HG03064 (cell line): ENCODE results near the gene FHIP1B.

ENCODE experiments used
- ATAC-seq: cut with Tn5 transposase; IDR thresholded peaks from one replicate; pipeline ENCODE4 v1.9.1; 2021; ENCODE audit warnings: low read depth; ENCODE audit not compliant: unreplicated experiment

The FHIP1B gene

DNA sequence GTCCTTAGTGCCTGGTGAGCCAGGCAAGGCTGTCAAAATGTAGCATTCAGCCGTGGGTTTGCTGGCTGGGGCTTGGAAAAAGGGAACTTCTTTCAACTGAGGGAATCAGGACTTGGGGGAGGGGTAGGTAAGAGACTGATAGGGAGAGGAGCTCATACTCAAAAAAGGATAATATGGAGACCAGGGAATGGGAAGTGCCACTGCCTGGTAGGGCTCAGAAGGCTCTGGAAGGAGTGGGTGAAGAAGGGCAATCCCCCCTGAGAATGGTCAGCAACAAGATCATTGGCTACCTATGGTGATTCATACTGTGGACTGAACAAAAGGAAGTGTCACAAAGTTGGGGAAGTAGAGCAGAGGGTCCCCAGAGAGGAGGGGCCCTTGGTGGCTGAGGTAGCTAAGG, 6.3 kb upstream of the FHIP1B start:
- no peak for ATAC-seq

DNA sequence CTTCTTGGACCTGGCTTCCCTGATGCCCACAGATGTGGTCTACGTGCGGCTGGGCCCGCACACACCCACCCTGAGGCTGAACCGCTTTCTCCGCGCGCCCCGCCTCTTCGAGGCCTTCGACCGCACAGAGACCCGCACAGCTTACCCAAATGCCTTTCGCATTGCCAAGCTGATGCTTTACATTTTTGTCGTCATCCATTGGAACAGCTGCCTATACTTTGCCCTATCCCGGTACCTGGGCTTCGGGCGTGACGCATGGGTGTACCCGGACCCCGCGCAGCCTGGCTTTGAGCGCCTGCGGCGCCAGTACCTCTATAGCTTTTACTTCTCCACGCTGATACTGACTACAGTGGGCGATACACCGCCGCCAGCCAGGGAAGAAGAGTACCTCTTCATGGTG, 5.7 kb upstream of the FHIP1B start:
- no peak for ATAC-seq

- no peak for ATAC-seq
Observed at GRCh38 chr11:6238902-6239301, 4.5 kb upstream of the FHIP1B start, which contains the start of gene CNGA4. Gene CNGA4, plus strand, starts transcription at chr11:6239089. Its CDS starts 118 bp downstream, at chr11:6239207.

DNA sequence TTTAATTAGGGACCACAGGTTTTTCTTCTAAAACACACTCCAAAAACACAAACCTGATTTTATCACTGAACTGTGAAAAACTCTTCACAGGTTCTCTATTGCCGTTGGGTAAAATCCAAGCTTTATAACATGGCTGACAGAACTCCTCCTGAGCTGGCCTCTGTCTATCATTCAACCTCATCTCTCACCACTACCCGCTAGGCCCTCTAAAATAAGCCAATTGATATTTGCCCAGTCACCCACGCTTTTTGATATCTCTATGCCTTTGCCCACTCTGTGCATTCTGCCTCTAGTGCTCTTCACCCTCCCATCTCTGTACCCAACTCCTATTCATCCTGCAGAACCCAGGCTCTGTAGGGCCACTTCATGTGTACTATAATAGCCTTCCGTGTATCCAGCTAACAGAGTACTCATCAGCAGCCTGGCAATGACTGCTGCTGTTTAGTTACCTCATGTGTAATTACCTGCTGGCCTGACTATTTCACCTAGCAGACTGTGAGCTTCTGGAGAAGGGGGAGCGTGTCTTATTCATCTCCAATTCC, 3.4 kb upstream of the FHIP1B start:
- no peak for ATAC-seq

DNA sequence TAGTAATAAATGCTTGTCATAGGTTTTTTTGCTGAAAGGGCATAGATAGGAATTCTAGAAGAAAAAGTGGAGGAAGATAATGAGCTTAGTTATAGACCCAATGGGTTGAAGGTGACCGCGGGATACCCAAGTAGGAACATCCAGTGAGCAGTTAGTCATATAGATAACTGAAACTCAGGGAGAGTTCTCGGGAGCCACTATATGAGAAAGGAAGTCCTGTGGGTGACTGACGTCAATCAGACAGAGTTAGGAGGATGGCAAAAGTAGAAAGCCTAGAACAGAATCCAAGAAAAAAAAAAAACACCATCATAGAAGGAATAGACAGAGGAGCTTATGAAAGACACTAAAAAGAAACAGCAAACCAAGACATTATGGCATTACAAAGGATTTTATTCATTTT, 2.8 kb upstream of the FHIP1B start:
- ATAC-seq, result no peak

GRCh38 chr11:6233984-6234386, 451 bp downstream of the FHIP1B start:
- ATAC-seq, result peak; percentile 0

DNA sequence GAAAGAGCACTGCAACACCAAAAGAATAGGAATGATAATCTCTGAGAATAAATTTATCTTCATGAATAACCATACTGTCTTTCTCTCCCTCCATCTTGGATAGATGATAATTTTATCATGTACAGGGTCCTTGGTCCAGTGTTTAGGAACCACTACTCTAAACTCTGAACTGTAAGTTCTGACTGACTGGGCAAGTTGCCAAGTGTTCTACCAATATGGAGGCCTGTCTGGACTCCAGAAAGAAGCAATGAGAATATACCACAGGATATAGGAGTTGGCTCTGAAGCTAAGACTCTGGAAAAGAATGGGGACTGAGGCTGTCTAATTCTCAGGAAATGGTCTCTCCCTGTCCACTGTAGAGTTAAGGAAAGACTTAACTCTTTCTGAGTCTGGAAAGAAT, 1.5 kb downstream of the FHIP1B start:
- ATAC-seq, result no peak

DNA sequence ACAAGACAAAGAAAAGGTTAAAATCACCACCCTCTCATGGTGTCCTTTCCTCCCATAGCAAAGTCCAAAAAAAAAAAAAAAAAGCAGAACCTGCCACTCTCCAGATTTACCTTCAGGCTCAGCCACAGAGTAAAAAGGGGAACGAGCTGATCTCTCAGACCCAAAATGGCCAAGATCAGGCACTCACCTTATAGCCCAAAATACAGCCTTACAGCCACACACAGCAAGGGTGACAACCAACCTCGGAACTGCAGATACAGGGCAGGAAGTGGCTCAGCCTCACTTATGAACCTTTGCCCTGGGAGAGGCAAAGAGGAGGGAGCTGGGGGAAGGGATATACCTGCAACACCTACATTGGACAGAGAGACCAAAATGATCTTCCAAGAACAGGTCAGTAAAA, 4.5 kb downstream of the FHIP1B start:
- ATAC-seq, result no peak

GRCh38 chr11:6228520-6228919, 5.9 kb downstream of the FHIP1B start:
- ATAC-seq, result no peak

- no peak for ATAC-seq
Observed at GRCh38 chr11:6225896-6226295, 8.5 kb downstream of the FHIP1B start.

DNA sequence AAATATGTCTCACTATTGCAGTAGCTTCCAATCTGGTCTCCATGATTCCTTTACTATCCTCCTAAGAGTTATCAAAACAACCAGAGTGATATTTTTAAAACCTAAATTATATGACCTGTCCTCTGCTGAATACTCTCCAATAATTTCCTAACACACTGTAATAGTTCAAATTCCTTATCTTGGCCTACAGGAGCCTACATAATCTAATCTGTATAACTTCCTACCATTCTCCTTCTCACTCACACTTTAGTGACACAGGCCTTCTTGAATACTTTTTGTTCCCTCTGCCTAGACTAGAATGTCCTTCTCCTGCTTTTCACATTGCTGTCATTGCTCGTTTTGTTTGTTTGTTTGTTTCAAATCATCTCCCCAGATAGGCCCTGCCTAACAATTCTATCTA, 9.4 kb downstream of the FHIP1B start:
- no peak for ATAC-seq

DNA sequence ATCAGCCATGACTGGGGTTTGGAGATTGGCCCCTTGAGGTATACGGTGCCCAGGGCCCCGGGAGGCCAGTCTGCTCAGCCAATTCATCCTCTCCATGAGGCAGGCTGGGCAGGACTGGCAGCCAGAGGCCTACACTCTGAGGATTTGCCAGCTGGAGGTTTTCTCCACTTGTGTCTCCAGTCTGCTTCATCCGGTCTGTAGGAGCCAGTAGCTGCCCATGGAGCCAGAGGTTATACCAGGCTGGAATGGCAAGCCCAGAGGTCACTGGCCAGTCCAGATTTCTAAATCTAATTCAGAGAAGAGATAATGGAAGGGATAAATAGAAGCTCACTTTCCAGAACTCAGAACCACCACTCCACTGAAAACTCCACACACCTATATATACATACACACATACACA, 10.0 kb downstream of the FHIP1B start:
- no peak for ATAC-seq

GRCh38 chr11:6223854-6224253, 10.6 kb downstream of the FHIP1B start:
- no peak for ATAC-seq

DNA sequence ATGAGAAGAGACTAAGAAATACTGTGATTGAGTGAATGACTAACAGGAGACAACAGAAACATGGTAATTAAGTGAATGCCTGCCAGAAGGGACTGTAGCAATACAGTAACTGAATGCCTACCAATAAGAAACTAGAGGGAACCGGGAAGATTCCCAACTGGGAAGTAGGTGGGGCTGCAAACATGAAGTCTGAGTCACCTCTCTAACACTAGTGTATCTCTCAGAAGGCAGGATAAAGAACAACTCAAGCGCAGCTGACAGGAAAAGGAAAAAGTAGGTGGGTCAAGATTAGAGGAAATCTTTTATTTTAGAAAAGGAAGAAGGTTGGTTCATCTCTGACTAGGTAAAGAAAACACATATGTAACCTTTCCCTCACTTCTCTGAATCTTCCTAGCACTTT, 15.1 kb downstream of the FHIP1B start:
- ATAC-seq, result no peak

GRCh38 chr11:6217722-6218121, 16.7 kb downstream of the FHIP1B start:
- no peak for ATAC-seq

DNA sequence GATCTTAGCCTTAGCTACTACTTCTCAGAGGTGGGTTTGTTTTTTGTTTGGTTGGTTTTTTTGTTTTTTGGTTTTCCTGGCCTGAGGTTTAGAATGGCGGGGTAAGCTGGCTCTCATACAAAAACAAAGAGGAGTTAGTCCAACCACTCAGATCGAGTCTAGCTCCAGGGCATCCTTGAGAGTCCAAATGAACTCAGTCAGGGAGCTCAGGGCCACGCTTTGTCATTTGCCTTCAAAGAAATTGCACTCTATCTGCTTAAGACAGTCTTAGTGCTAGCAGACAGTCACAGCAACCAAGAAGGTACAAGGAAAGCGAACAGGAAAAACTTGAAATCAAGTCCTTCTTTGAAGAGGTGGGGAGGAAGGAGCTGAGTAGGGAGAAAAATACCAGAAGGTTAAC, 17.9 kb downstream of the FHIP1B start:
- no peak for ATAC-seq

DNA sequence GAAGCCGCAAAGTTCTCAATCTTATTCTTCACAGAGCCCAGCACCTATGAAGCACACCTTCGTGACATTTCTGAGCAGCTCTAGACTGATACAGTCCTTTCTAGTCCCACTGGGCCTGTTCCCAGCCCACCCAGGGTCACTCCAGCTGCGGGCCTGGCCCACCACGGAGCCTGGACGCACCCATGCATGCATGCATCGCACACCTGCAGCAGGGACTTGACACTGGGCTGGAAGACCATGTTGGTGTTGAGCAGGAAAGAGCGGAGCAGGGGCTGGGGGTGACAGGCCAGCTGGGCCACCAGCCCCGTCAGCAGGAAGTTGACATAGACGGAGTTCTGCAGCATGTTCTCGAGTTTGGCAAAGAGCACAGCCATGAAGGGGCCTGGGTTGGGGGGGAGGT, 19.9 kb downstream of the FHIP1B start:
- no peak for ATAC-seq

GRCh38 chr11:6210274-6210955, 24.0 kb downstream of the FHIP1B start:
- no peak for ATAC-seq

GRCh38 chr11:6209801-6210200, 24.6 kb downstream of the FHIP1B start:
- ATAC-seq, result no peak

GRCh38 chr11:6206456-6207180, 27.8 kb downstream of the FHIP1B start:
- ATAC-seq, result no peak

DNA sequence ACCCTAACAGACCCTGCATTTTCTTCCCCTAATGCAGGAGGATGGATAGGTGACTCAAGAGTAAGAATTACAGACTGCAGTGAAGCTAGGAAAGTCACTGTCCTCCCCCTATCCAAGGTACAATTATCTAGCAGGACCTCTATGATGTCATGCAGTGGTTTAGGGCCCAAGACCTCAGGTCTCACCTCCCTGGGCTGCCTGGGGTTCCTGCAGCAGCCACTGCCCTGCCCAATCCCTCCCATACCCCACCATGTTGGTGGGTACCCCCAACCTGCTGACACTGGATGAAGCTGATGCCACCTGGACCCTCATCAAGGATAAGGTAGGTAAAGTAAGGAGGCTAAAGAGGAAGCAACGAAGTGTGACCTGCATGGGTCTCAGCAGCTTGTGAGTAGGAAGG, 29.1 kb downstream of the FHIP1B start, which contains the start of gene C11orf42:
C11orf42 (plus strand) TSS at position 192 of the 400 bp plus-strand sequence; CDS start at position 251, 59 bp downstream.
- no peak for ATAC-seq

GRCh38 chr11:6204706-6205105, 29.7 kb downstream of the FHIP1B start:
- ATAC-seq, result no peak
